Measurements from ENCODE around the gene ROS1. TPM values are rescaled to one million over a fixed set of nuclear protein-coding genes. Genes with fewer than 3 reads are reported as not detected.

The ROS1 gene
- total RNA-seq, 1 donor from 2014 or later, result not detected

GRCh38 chr6:117449549-117450439 is 24.1 kb upstream of the ROS1 start:
- Mint-ChIP-seq H3K27me3 (ENCODE audit: low read depth, unreplicated experiment) (peaks cover 2% of the 10 kb centered on the region), H3K4me1 (ENCODE audit: low read depth, unreplicated experiment) (peaks cover 39% of the 10 kb centered on the region), H3K9me3 (ENCODE audit: unreplicated experiment) (no peaks in the 10 kb centered on the region), H3K36me3 (ENCODE audit: low read depth, unreplicated experiment) (peaks cover 2% of the 10 kb centered on the region), H3K4me3 (ENCODE audit: unreplicated experiment) (no peak overlapping the region), H3K27ac (ENCODE audit: unreplicated experiment) (peak overlapping the region; percentile 98)
- TF ChIP-seq CTCF (IDR thresholded peaks at IDR 0.05; ENCODE audit: insufficient read depth, low read depth, low read length) (peak; percentile 89), EZH2 (IDR thresholded peaks at IDR 0.05; ENCODE audit: insufficient read depth, low read length) (no peak)
- H2AFZ ChIP-seq (ENCODE audit: low read depth, low read length), result peak overlapping the region; percentile 43
- H3K4me3 ChIP-seq (ENCODE audit: insufficient read depth, low read depth, low read length), result no peak overlapping the region
- no peaks in the 10 kb centered on the region for H4K20me1 ChIP-seq (ENCODE audit: insufficient read depth, low read length)
- FAIRE-seq (peak; percentile 92), DNase-seq (ENCODE audit: low read depth) (peak; percentile 69)
- H3K4me2 ChIP-seq (ENCODE audit: low read length), result peak overlapping the region; percentile 49
- no peaks in the 10 kb centered on the region for H3K27me3 ChIP-seq (ENCODE audit: insufficient read depth, low read length)
- peak overlapping the region; percentile 97 for H3K27ac ChIP-seq (ENCODE audit: low read depth, low read length)
- no peaks in the 10 kb centered on the region for H3K36me3 ChIP-seq (ENCODE audit: insufficient read depth, low read length)
- no peaks in the 10 kb centered on the region for H3K79me2 ChIP-seq (ENCODE audit: insufficient read depth, low read length)
- H3K9me3 ChIP-seq (ENCODE audit: insufficient read depth, low read depth, low read length), result no peaks in the 10 kb centered on the region
- H3K4me1 ChIP-seq (ENCODE audit: insufficient read depth, low read length), result peaks cover 31% of the 10 kb centered on the region
- peak overlapping the region; percentile 82 for H3K9ac ChIP-seq (ENCODE audit: low read length)

- no peak for TF ChIP-seq CTCF (IDR thresholded peaks at IDR 0.05; ENCODE audit: insufficient read depth, low read depth, low read length)
- no peak for TF ChIP-seq EZH2 (IDR thresholded peaks at IDR 0.05; ENCODE audit: insufficient read depth, low read length)
- H3K4me3 ChIP-seq (ENCODE audit: insufficient read depth, low read depth, low read length), result peak overlapping the region; percentile 7
- peak; percentile 96 for DNase-seq (ENCODE audit: low read depth)
- peak; percentile 88 for FAIRE-seq
- peak overlapping the region; percentile 57 for H3K4me2 ChIP-seq (ENCODE audit: low read length)
- no peaks in the 10 kb centered on the region for H4K20me1 ChIP-seq (ENCODE audit: insufficient read depth, low read length)
- Mint-ChIP-seq H3K4me1 (ENCODE audit: low read depth, unreplicated experiment) (peaks cover 39% of the 10 kb centered on the region), H3K27ac (ENCODE audit: unreplicated experiment) (peak overlapping the region; percentile 98), H3K4me3 (ENCODE audit: unreplicated experiment) (no peak overlapping the region), H3K36me3 (ENCODE audit: low read depth, unreplicated experiment) (peaks cover 2% of the 10 kb centered on the region), H3K27me3 (ENCODE audit: low read depth, unreplicated experiment) (peaks cover 2% of the 10 kb centered on the region), H3K9me3 (ENCODE audit: unreplicated experiment) (no peaks in the 10 kb centered on the region)
- H3K9ac ChIP-seq (ENCODE audit: low read length), result peak overlapping the region; percentile 82
- H3K27ac ChIP-seq (ENCODE audit: low read depth, low read length), result peak overlapping the region; percentile 97
- no peaks in the 10 kb centered on the region for H3K79me2 ChIP-seq (ENCODE audit: insufficient read depth, low read length)
- H3K36me3 ChIP-seq (ENCODE audit: insufficient read depth, low read length), result no peaks in the 10 kb centered on the region
- H3K27me3 ChIP-seq (ENCODE audit: insufficient read depth, low read length), result no peaks in the 10 kb centered on the region
- H3K4me1 ChIP-seq (ENCODE audit: insufficient read depth, low read length), result peaks cover 31% of the 10 kb centered on the region
- no peak overlapping the region for H2AFZ ChIP-seq (ENCODE audit: low read depth, low read length)
- no peaks in the 10 kb centered on the region for H3K9me3 ChIP-seq (ENCODE audit: insufficient read depth, low read depth, low read length)
Observed at GRCh38 chr6:117448732-117449485, 23.2 kb upstream of the ROS1 start.
